ENCODE results near the gene SLC22A1. TPM values are rescaled to one million over a fixed set of nuclear protein-coding genes. Genes with fewer than 3 reads are reported as not detected.
"Not testable (repeated sequence)": the region's sequence is repeated elsewhere in the genome, so short reads cannot be mapped to it uniquely, and the experiment has no call there.

The SLC22A1 gene
- total RNA-seq, 4 donors from 2014 or later = 0.26 to 0.52 (median 0.33) TPM; not detected in 1

- intact Hi-C loops (cut with DNase I) = no loop called here
- Histone ChIP-seq H3K4me3 (no peak overlapping the region), H3K9me3 (no peaks in the 10 kb centered on the region), H3K4me1 (no peaks in the 10 kb centered on the region), H3K36me3 (peaks cover under 1 to 33% (median 28%) of the 10 kb centered on the region in 4 donors), H3K27me3 (no peaks in the 10 kb centered on the region), H3K27ac (replicated peaks in 1 of 4) (no peak overlapping the region)
- DNase-seq (ENCODE audit: extremely low spot score) = no peak
- TF ChIP-seq POLR2A (IDR thresholded peaks at IDR 0.05; ENCODE audit: low read depth) (no peak), POLR2AphosphoS5 (IDR thresholded peaks at IDR 0.05) (no peak), EP300 (IDR thresholded peaks at IDR 0.05) (no peak), CTCF (IDR thresholded peaks at IDR 0.05) (no peak)
Measured at GRCh38 chr6:160110586-160111123, 11.0 kb upstream of the SLC22A1 start.

- intact Hi-C loops (cut with DNase I) = no loop called here
- no peak overlapping the region for H3K4me3 ChIP-seq
- peaks cover 0 to 26% (median 16%) of the 10 kb centered on the region in 4 donors for H3K36me3 ChIP-seq
- H3K27ac ChIP-seq (replicated peaks in 1 of 4) = no peak overlapping the region
- no peaks in the 10 kb centered on the region for H3K9me3 ChIP-seq
- no peaks in the 10 kb centered on the region for H3K4me1 ChIP-seq
- TF ChIP-seq POLR2A (IDR thresholded peaks at IDR 0.05; ENCODE audit: low read depth) = no peak
- no peak for TF ChIP-seq CTCF (IDR thresholded peaks at IDR 0.05)
- TF ChIP-seq EP300 (IDR thresholded peaks at IDR 0.05) = no peak
- no peak for TF ChIP-seq POLR2AphosphoS5 (IDR thresholded peaks at IDR 0.05)
- no peaks in the 10 kb centered on the region for H3K27me3 ChIP-seq
- 86% methylated on average over 4 of the region's 4 CpGs for WGBS
- DNase-seq (ENCODE audit: extremely low spot score) = no peak
Measured at GRCh38 chr6:160111806-160112205, 9.8 kb upstream of the SLC22A1 start.

GRCh38 chr6:160112628-160113299 is 8.9 kb upstream of the SLC22A1 start:
- no peak for TF ChIP-seq POLR2AphosphoS5 (IDR thresholded peaks at IDR 0.05)
- TF ChIP-seq CTCF (IDR thresholded peaks at IDR 0.05) = no peak
- TF ChIP-seq EP300 (IDR thresholded peaks at IDR 0.05) = no peak
- TF ChIP-seq POLR2A (IDR thresholded peaks at IDR 0.05; ENCODE audit: low read depth) = no peak
- intact Hi-C loops (cut with DNase I) = no loop called here
- DNase-seq (ENCODE audit: extremely low spot score) = no peak
- Histone ChIP-seq H3K36me3 (peaks cover 0 to 23% (median 12%) of the 10 kb centered on the region in 4 donors), H3K27ac (replicated peaks in 1 of 4) (no peak overlapping the region), H3K4me1 (no peaks in the 10 kb centered on the region), H3K4me3 (no peak overlapping the region), H3K9me3 (no peaks in the 10 kb centered on the region), H3K27me3 (no peaks in the 10 kb centered on the region)
- 89% methylated on average over 6 of the region's 6 CpGs for WGBS

GRCh38 chr6:160114536-160114935 is 7.1 kb upstream of the SLC22A1 start:
- H3K4me3 ChIP-seq; intact Hi-C loops (cut with DNase I); H3K4me1 ChIP-seq; DNase-seq (ENCODE audit: extremely low spot score); H3K27ac ChIP-seq (replicated peaks in 1 of 4); H3K9me3 ChIP-seq; H3K27me3 ChIP-seq: not testable (repeated sequence)
- 96% methylated on average over 17 of the region's 29 CpGs for WGBS
- H3K36me3 ChIP-seq = peaks cover 0 to 12% (median 6%) of the 10 kb centered on the region in 4 donors

GRCh38 chr6:160115421-160115820 is 6.2 kb upstream of the SLC22A1 start:
- intact Hi-C loops (cut with DNase I) = no loop called here
- TF ChIP-seq POLR2AphosphoS5 (IDR thresholded peaks at IDR 0.05) (no peak), EP300 (IDR thresholded peaks at IDR 0.05) (no peak), CTCF (IDR thresholded peaks at IDR 0.05) (no peak), POLR2A (IDR thresholded peaks at IDR 0.05; ENCODE audit: low read depth) (no peak)
- no peak for DNase-seq (ENCODE audit: extremely low spot score)

More at GRCh38 chr6:160115421-160115820, 6.2 kb upstream of the SLC22A1 start:
- Histone ChIP-seq H3K9me3 (no peaks in the 10 kb centered on the region), H3K27me3 (no peaks in the 10 kb centered on the region), H3K27ac (replicated peaks in 1 of 4) (no peak overlapping the region), H3K36me3 (peaks cover 0 to 12% (median 6%) of the 10 kb centered on the region in 4 donors), H3K4me1 (no peaks in the 10 kb centered on the region), H3K4me3 (no peak overlapping the region)
- 92% methylated on average over 2 of the region's 3 CpGs for WGBS
